ENCODE measurements around the gene FOXP2.
"Not testable (repeated sequence)": the region's sequence is repeated elsewhere in the genome, so short reads cannot be mapped to it uniquely, and the experiment has no call there.

The FOXP2 gene

GRCh38 chr7:114531326-114531725 is 116.7 kb downstream of the FOXP2 start:
- Histone ChIP-seq H3K36me3 (no peaks in the 10 kb centered on the region), H3K4me1 (ENCODE audit: control insufficient read depth in 1 of 2, insufficient read depth in 1 of 2, low read depth in 1 of 2, low read length in 1 of 2) (no peaks in the 10 kb centered on the region), H3K27ac (no peak overlapping the region), H3K4me3 (ENCODE audit: low read depth in 1 of 2, low read length in 1 of 2) (no peak overlapping the region), H3K27me3 (no peaks in the 10 kb centered on the region), H3K9me3 (no peaks in the 10 kb centered on the region)
- TF ChIP-seq CTCF (IDR thresholded peaks at IDR 0.05) = no peak

DNA sequence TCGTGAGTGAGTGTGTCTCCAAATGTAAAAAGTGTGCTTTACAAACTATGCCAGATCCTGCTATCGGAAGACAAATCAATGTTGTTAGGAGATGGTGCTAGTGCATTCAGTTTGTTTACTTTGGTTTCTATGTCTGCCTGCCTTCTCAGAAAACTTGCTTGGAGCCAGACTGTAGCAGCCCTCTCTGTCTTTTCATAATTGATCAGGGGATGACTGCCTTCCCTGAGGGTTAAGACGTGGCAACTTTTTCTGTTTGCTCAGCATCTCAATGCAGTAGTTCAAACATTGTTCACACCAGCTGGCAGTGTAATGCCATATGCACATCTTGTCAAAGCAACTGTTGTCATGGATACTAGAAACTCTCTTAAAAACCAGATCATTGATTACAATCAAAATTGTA is 118.5 kb downstream of the FOXP2 start:
- no peaks in the 10 kb centered on the region for H3K36me3 ChIP-seq
- TF ChIP-seq CTCF (IDR thresholded peaks at IDR 0.05) = no peak
- H3K27me3 ChIP-seq = no peaks in the 10 kb centered on the region
- H3K9me3 ChIP-seq = no peaks in the 10 kb centered on the region
- H3K4me3 ChIP-seq (ENCODE audit: low read depth in 1 of 2, low read length in 1 of 2) = no peak overlapping the region
- no peaks in the 10 kb centered on the region for H3K4me1 ChIP-seq (ENCODE audit: control insufficient read depth in 1 of 2, insufficient read depth in 1 of 2, low read depth in 1 of 2, low read length in 1 of 2)
- H3K27ac ChIP-seq = no peak overlapping the region

DNA sequence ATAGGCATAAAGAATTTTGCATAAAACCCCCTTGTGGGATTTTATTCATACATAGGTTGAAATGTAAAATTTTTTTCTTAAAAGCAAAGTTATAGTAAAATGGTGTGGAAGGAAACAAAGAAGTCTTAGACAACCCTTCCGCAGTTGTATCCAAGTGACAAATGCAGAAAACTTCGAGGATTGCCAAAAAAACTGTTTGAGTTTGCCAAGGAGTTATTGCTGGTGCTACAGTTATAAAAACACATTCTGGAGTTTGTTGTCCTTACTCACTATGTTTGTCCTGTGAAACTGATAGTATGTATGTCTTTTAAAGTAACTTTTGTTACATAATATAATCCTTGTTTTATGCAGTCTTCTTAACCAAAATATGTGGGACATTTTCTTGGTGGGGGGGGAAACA is 120.3 kb downstream of the FOXP2 start:
- TF ChIP-seq CTCF (IDR thresholded peaks at IDR 0.05) = no peak

GRCh38 chr7:114539575-114539974 is 125.0 kb downstream of the FOXP2 start:
- Histone ChIP-seq H3K36me3 (no peaks in the 10 kb centered on the region), H3K4me1 (ENCODE audit: control insufficient read depth in 1 of 2, insufficient read depth in 1 of 2, low read depth in 1 of 2, low read length in 1 of 2) (no peaks in the 10 kb centered on the region), H3K4me3 (ENCODE audit: low read depth in 1 of 2, low read length in 1 of 2) (no peak overlapping the region), H3K9me3 (no peaks in the 10 kb centered on the region), H3K27ac (no peak overlapping the region), H3K27me3 (no peaks in the 10 kb centered on the region)
- TF ChIP-seq CTCF (IDR thresholded peaks at IDR 0.05) = no peak

More for the DNA sequence above, 120.3 kb downstream of the FOXP2 start:
- Histone ChIP-seq H3K27me3 (no peaks in the 10 kb centered on the region), H3K4me3 (ENCODE audit: low read depth in 1 of 2, low read length in 1 of 2) (no peak overlapping the region), H3K4me1 (ENCODE audit: control insufficient read depth in 1 of 2, insufficient read depth in 1 of 2, low read depth in 1 of 2, low read length in 1 of 2) (no peaks in the 10 kb centered on the region), H3K36me3 (no peaks in the 10 kb centered on the region), H3K27ac (no peak overlapping the region), H3K9me3 (no peaks in the 10 kb centered on the region)

GRCh38 chr7:114540291-114540690 is 125.7 kb downstream of the FOXP2 start:
- H3K4me1 ChIP-seq (ENCODE audit: control insufficient read depth in 1 of 2, insufficient read depth in 1 of 2, low read depth in 1 of 2, low read length in 1 of 2) = no peaks in the 10 kb centered on the region
- no peak overlapping the region for H3K4me3 ChIP-seq (ENCODE audit: low read depth in 1 of 2, low read length in 1 of 2)
- H3K9me3 ChIP-seq = no peaks in the 10 kb centered on the region
- H3K36me3 ChIP-seq = no peaks in the 10 kb centered on the region
- TF ChIP-seq CTCF (IDR thresholded peaks at IDR 0.05) = no peak
- no peak overlapping the region for H3K27ac ChIP-seq
- H3K27me3 ChIP-seq = no peaks in the 10 kb centered on the region

DNA sequence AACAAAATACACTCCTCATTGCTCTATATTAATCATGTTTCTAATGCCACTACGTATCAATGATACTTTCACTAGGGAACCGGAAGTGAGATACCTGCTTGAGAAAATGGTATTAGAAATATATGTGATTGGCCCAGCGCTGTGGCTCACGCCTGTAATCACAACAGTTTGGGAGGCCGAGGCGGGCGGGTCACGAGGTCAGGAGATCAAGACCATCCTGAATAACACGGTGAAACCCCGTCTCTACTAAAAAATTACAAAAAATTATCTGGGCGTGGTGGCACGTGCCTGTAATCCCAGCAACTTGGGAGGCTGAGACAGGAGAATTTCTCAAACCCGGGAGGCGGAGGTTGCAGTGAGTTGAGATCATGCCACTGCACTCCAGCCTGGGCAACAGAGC is 132.7 kb downstream of the FOXP2 start:
- H3K4me1 ChIP-seq (ENCODE audit: control insufficient read depth in 1 of 2, insufficient read depth in 1 of 2, low read depth in 1 of 2, low read length in 1 of 2); H3K27ac ChIP-seq; H3K9me3 ChIP-seq; H3K27me3 ChIP-seq; H3K36me3 ChIP-seq; H3K4me3 ChIP-seq (ENCODE audit: low read depth in 1 of 2, low read length in 1 of 2): not testable (repeated sequence)

Data from neutrophil (primary cell).